WERI-Rb-1 (cell line): ENCODE measurements around the gene SLC25A23.

Experiments used
- DNase-seq: peaks from one replicate; pipeline ENCODE4 v3.0.0-alpha.2; 2020
- H3K27ac ChIP-seq: fragments of 250-450 bp; sonication (Bioruptor Pico); 2 replicates; pipeline ENCODE4 v1.5.1; 2020; ENCODE audit warnings: mild to moderate bottlenecking, moderate library complexity
- H3K27me3 ChIP-seq: fragments of 250-450 bp; sonication (Bioruptor Pico); 2 replicates; pipeline ENCODE4 v1.5.1; 2021; ENCODE audit warnings: mild to moderate bottlenecking, low read depth, moderate library complexity; ENCODE audit not compliant: insufficient read depth, severe bottlenecking
- H3K36me3 ChIP-seq: fragments of 250-450 bp; sonication (Bioruptor Pico); 2 replicates; pipeline ENCODE4 v1.5.1; 2020; ENCODE audit warnings: mild to moderate bottlenecking, moderate library complexity
- H3K4me3 ChIP-seq: 2 replicates; pipeline ENCODE4 v1.5.1; 2011; ENCODE audit warnings: low read depth, mild to moderate bottlenecking, control low read depth, low read length
- H3K9me3 ChIP-seq: fragments of 250-450 bp; sonication (Bioruptor Pico); 2 replicates; pipeline ENCODE4 v1.5.1; 2021; ENCODE audit warnings: mild to moderate bottlenecking, moderate library complexity; ENCODE audit not compliant: severe bottlenecking
- TF ChIP-seq, protein P1 (sequence below): IDR thresholded peaks from 2 replicates; pipeline ENCODE4 v1.5.1; 2011; ENCODE audit warnings: low read depth, mild to moderate bottlenecking, control low read depth, inconsistent platforms, low read length

Gene SLC25A23

DNA sequence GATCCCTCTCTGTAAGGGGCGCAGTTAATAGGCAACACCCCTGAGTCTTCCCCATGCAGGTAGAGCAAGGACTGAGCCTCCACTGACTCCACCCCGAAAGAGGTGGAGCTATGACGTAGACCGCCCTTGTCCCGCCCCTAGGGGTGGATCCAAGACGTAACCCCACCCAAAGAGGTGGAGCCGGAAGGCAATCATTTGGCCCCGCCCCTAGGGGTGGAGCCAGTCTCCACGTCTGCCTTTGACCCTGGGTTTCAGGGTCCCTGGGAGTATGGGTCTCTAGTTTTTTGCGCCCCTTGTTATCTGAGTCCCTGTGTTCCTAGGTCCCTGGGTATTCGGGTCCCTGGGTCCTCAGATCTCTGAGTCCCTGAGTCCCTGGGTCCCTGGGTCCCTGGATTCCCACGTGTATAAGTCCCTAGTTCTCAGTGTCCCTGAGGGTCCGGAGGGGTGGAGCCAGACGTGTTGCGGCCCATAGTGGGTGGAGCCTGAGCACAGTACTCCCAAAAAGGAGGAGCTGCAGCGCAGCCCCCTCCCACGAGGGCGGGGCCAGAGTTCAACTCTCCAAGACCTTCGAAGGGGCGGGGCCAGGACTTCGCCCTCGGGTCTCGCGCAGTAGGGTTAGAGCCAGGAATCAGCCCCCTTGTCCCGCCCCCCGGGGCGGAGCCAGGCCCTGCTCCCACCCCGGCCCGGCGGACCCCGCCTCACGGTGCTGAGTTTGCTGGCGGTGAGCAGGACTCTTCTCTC is 16.7 kb upstream of the SLC25A23 start:
- Histone ChIP-seq H3K4me3 (no peak overlapping the region), H3K27ac (no peak overlapping the region), H3K27me3 (no peaks in the 10 kb centered on the region), H3K36me3 (no peaks in the 10 kb centered on the region), H3K9me3 (no peaks in the 10 kb centered on the region)
- TF ChIP-seq, protein P1, sequence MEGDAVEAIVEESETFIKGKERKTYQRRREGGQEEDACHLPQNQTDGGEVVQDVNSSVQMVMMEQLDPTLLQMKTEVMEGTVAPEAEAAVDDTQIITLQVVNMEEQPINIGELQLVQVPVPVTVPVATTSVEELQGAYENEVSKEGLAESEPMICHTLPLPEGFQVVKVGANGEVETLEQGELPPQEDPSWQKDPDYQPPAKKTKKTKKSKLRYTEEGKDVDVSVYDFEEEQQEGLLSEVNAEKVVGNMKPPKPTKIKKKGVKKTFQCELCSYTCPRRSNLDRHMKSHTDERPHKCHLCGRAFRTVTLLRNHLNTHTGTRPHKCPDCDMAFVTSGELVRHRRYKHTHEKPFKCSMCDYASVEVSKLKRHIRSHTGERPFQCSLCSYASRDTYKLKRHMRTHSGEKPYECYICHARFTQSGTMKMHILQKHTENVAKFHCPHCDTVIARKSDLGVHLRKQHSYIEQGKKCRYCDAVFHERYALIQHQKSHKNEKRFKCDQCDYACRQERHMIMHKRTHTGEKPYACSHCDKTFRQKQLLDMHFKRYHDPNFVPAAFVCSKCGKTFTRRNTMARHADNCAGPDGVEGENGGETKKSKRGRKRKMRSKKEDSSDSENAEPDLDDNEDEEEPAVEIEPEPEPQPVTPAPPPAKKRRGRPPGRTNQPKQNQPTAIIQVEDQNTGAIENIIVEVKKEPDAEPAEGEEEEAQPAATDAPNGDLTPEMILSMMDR: no peak
- DNase-seq: no peak

- Histone ChIP-seq H3K4me3 (no peak overlapping the region), H3K9me3 (no peaks in the 10 kb centered on the region), H3K27ac (no peak overlapping the region), H3K27me3 (no peaks in the 10 kb centered on the region), H3K36me3 (no peaks in the 10 kb centered on the region)
- TF ChIP-seq, protein P1: no peak
- no peak for DNase-seq
Measured at GRCh38 chr19:6475321-6476108, 15.9 kb upstream of the SLC25A23 start.

- TF ChIP-seq, protein P1: no peak
- Histone ChIP-seq H3K36me3 (no peaks in the 10 kb centered on the region), H3K27ac (no peak overlapping the region), H3K4me3 (no peak overlapping the region), H3K27me3 (no peaks in the 10 kb centered on the region), H3K9me3 (no peaks in the 10 kb centered on the region)
- no peak for DNase-seq
Measured at GRCh38 chr19:6473647-6474046, 14.1 kb upstream of the SLC25A23 start.

DNA sequence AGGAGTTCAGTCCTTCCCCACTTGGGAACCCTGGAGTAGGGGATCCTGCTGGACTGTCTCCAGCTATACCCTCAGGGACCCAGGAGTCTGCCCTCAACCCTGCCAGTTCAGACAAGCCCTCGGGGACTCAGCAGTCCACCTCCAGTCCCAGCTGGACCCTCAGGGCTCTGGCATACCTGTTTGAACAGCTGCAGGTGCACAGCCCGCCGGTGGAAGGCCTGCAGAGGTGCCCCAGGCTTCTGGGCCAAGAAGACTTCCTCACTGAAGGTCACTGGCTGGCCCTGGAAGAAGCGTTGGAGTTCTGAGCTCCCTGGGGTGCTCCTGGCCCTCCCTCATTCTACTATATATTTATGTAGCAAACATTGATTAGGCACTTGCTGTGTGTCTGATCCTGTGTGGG is 13.1 kb upstream of the SLC25A23 start:
- H3K4me3 ChIP-seq: no peak overlapping the region
- no peak overlapping the region for H3K27ac ChIP-seq
- TF ChIP-seq, protein P1: no peak
- H3K27me3 ChIP-seq: no peaks in the 10 kb centered on the region
- no peaks in the 10 kb centered on the region for H3K9me3 ChIP-seq
- no peak for DNase-seq
- H3K36me3 ChIP-seq: no peaks in the 10 kb centered on the region

DNA sequence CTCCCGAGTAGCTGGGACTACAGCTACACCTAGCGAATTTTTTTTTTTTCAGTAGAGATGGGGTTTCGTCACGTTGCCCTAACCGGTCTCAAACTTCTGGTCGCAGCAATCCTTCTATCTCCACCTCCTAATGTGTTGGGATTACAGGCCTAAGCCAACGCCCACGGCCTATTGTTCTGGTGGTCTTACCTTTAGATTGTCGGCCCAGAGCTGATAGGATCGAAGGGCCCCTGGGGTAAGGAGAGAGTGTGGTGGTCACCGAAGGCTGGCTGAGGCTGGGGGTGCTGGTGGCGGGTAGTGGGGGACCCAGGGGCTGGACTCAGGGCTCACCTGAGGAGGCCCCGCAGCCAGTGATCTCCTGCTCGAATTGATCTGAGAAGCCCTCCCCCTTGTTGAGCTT is 11.5 kb upstream of the SLC25A23 start:
- Histone ChIP-seq H3K9me3 (no peaks in the 10 kb centered on the region), H3K4me3 (no peak overlapping the region), H3K27me3 (peaks cover 5% of the 10 kb centered on the region), H3K27ac (no peak overlapping the region), H3K36me3 (no peaks in the 10 kb centered on the region)
- no peak for DNase-seq
- TF ChIP-seq, protein P1: no peak
